ENCODE results near the gene DNAJC6. TPM values are rescaled to one million over a fixed set of nuclear protein-coding genes. Genes with fewer than 3 reads are reported as not detected.

DNAJC6 gene
- total RNA-seq, 4 donors from 2014 or later, result 0.10 to 0.75 (median 0.36) TPM; not detected in 1

GRCh38 chr1:65308781-65309303, 501 bp upstream of the DNAJC6 start:
- in situ Hi-C loops (cut with MboI; ENCODE audit: low sequenced_read_pairs in 4 of 4) (no loop called here), intact Hi-C loops (cut with DNase I; ENCODE audit: low total_unique reads) (no loop called here)
- Histone ChIP-seq H3K4me3 (peak overlapping the region in 3 of 4 donors; percentile 10 to 45 (median 42)), H3K27me3 (peaks cover 32 to 53% (median 43%) of the 10 kb centered on the region in 3 donors), H3K4me1 (peaks cover 0 to 9% of the 10 kb centered on the region in 2 donors), H3K36me3 (no peaks in the 10 kb centered on the region), H3K9me3 (no peaks in the 10 kb centered on the region), H3K27ac (no peak overlapping the region)
- no peak for DNase-seq
- TF ChIP-seq CTCF (IDR thresholded peaks at IDR 0.05 in 4 of 5, conservative IDR thresholded peaks at IDR 0.05 in 1 of 5) (no peak), POLR2A (IDR thresholded peaks at IDR 0.05) (no peak)
- ATAC-seq, result no peak

- TF ChIP-seq CTCF (IDR thresholded peaks at IDR 0.05 in 4 of 5, conservative IDR thresholded peaks at IDR 0.05 in 1 of 5), result no peak
- no peak for TF ChIP-seq POLR2A (IDR thresholded peaks at IDR 0.05)
- H3K4me3 ChIP-seq, result peak overlapping the region; percentile 29 to 54 (median 44)
- H3K27me3 ChIP-seq, result peaks cover 32 to 53% (median 43%) of the 10 kb centered on the region in 3 donors
- H3K9me3 ChIP-seq, result no peaks in the 10 kb centered on the region
- H3K27ac ChIP-seq, result no peak overlapping the region
- peak in 1 of 2 donors; percentile 16 for ATAC-seq
- no peak for DNase-seq
- no peaks in the 10 kb centered on the region for H3K36me3 ChIP-seq
- H3K4me1 ChIP-seq, result peaks cover 0 to 9% of the 10 kb centered on the region in 2 donors
- intact Hi-C loops (cut with DNase I; ENCODE audit: low total_unique reads) (no loop called here), in situ Hi-C loops (cut with MboI; ENCODE audit: low sequenced_read_pairs in 4 of 4) (no loop called here)
These were observed 790 bp downstream of the DNAJC6 start for GRCh38 chr1:65310078-65310587.

GRCh38 chr1:65311760-65312159, 2.4 kb downstream of the DNAJC6 start:
- in situ Hi-C loops (cut with MboI; ENCODE audit: low sequenced_read_pairs in 4 of 4), result no loop called here
- Histone ChIP-seq H3K9me3 (no peaks in the 10 kb centered on the region), H3K36me3 (no peaks in the 10 kb centered on the region), H3K27me3 (peaks cover 32 to 53% (median 43%) of the 10 kb centered on the region in 3 donors), H3K27ac (no peak overlapping the region), H3K4me1 (peaks cover 0 to 9% of the 10 kb centered on the region in 2 donors), H3K4me3 (no peak overlapping the region)
- ATAC-seq (no peak), DNase-seq (no peak)
- intact Hi-C loops (cut with DNase I; ENCODE audit: low total_unique reads), result no loop called here
- no peak for TF ChIP-seq CTCF (IDR thresholded peaks at IDR 0.05 in 4 of 5, conservative IDR thresholded peaks at IDR 0.05 in 1 of 5)
- TF ChIP-seq POLR2A (IDR thresholded peaks at IDR 0.05), result no peak

- no peaks in the 10 kb centered on the region for H3K9me3 ChIP-seq
- ATAC-seq, result no peak
- no peak overlapping the region for H3K27ac ChIP-seq
- H3K27me3 ChIP-seq, result peaks cover 17 to 21% (median 18%) of the 10 kb centered on the region in 3 donors
- TF ChIP-seq POLR2A (IDR thresholded peaks at IDR 0.05) (no peak), CTCF (IDR thresholded peaks at IDR 0.05 in 4 of 5, conservative IDR thresholded peaks at IDR 0.05 in 1 of 5) (no peak)
- no peaks in the 10 kb centered on the region for H3K4me1 ChIP-seq
- intact Hi-C loops (cut with DNase I; ENCODE audit: low total_unique reads) (no loop called here), in situ Hi-C loops (cut with MboI; ENCODE audit: low sequenced_read_pairs in 4 of 4) (no loop called here)
- DNase-seq, result no peak
- H3K4me3 ChIP-seq, result no peak overlapping the region
- no peaks in the 10 kb centered on the region for H3K36me3 ChIP-seq
These were observed 6.9 kb downstream of the DNAJC6 start for GRCh38 chr1:65316233-65316632.
